GM11168 (cell line): Measurements from ENCODE around the gene GAA.

Experiments used
- in situ Hi-C: fragments of 300-500 bp; cut with MboI; formaldehyde crosslinking; loops from one replicate; pipeline ENCODE4 v1.12.0; 2022; ENCODE audit warnings: low sequenced_read_pairs; ENCODE audit not compliant: unreplicated experiment

Gene GAA

DNA sequence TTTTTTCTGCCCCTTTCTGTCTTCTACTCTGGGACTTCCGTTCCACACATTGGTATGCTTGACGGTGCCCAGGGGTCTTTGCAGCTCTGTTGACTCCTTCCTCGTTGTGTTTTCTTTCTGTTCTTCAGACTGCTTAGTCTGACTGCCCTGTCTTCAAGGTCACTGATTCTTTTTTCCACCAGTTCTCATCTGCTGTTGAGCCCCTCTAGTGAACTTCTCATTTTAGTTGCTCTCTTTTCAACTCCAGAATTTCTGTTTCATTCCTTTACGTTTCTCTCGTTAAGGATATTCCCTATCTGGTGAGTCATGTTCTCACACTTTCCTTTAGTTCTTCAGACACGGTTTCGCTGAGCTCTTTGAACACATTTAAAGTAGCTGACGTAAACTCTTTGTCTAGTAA is 13.8 kb downstream of the GAA start:
- in situ Hi-C loops, result no loop called here

DNA sequence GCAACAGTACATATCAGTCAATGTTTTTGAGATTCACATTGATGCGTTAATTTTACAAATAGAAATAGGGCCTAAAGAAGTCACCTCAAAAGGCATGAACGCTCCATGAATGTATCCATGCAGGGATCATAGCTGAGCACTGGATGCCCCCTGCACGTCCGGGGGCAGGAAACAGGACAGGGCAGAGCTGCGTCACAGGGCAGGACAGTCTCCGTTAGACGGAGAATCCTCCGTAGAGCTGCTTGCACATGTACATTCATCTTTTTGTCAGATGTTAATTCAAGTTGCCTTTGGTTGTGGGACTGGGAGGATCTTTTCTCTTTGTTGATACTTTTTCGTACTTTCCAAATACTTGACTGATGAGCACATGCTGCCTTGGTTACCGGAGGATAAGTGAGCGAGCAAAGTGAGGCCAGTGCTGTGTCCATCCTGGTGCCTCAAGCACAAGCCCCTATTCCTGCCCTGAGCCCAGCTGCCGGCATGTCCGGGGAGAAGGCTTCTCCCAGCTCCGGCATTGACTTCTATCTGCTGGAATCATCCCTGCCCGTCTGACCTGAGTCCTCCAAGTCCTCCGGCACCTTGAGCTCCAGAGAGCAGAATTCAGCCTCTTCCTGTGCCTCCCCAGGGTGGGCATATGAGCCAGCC is 15.0 kb downstream of the GAA start:
- in situ Hi-C loops, result no loop called here

DNA sequence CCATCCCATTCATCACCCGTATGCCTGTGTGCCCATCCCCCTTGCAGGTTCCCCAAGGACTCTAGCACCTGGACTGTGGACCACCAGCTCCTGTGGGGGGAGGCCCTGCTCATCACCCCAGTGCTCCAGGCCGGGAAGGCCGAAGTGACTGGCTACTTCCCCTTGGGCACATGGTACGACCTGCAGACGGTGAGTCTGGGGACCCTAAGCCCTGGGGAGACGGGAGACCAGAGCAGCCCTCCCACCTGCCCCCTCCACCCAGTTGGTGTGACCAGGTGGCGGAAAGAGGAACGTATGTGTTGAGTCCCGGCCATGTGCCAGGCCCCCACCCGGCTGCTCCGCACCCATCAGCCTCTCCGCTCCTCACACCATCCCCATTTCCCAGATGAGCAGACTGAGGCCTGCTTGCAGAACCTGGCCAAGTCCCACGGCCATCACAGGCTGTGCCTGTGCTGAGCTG is 15.6 kb downstream of the GAA start:
- in situ Hi-C loops, result no loop called here

DNA sequence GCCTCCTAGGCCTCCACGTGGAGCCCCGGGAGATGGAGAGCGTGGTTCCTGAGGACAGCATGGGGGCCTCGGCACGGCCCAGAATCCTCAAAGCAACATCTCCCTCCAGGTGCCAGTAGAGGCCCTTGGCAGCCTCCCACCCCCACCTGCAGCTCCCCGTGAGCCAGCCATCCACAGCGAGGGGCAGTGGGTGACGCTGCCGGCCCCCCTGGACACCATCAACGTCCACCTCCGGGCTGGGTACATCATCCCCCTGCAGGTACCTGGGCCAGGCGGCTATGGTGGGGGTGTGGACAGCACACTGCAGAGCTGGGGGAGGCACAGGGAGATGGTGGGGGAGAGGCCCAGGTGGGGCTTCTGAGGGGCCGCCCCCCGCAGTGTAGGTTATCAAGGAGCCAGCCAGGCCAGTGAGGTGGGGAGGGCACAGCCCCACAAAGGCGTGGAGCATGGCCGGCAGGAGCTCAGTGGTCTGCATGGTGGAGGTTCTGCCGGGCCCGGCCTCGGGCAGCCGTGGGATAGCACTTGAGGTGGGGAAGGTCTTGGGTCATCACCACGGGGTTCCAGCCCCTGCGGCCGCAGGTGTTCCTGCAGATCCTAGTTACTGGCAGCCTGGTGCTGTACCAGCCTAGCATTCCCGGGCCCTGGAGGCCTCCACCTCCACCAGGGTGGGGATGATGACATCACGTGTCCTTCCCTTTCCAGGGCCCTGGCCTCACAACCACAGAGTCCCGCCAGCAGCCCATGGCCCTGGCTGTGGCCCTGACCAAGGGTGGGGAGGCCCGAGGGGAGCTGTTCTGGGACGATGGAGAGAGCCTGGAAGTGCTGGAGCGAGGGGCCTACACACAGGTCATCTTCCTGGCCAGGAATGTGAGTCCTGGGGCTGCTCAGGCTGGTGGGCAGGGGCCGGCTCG is 16.4 kb downstream of the GAA start:
- in situ Hi-C loops, result no loop called here

DNA sequence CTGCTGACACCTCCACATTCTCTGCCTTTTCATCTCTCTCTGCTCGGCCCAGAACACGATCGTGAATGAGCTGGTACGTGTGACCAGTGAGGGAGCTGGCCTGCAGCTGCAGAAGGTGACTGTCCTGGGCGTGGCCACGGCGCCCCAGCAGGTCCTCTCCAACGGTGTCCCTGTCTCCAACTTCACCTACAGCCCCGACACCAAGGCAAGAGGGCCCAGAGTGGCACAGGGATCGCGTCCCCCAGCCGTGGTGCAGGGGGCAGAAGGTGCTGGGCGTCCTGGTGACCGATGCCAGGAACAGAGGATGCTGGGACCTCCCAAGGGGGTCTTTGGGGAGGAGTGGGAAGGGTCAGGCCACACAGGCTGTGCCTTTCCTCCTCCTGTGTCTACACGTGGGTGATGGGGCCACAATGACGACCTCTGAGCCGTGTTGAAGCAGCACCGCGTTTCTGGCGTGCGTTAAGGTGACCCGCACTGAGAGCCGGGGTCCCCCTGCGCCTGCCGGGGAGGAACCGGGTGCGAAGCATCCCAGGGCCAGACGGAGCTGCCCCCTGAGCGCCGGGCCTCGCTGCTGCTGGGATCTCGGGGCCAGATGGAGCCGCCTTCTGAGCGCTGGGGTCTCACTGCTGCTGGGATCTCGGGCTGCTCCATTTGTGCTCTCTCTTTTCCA is 17.4 kb downstream of the GAA start:
- in situ Hi-C loops, result no loop called here

DNA sequence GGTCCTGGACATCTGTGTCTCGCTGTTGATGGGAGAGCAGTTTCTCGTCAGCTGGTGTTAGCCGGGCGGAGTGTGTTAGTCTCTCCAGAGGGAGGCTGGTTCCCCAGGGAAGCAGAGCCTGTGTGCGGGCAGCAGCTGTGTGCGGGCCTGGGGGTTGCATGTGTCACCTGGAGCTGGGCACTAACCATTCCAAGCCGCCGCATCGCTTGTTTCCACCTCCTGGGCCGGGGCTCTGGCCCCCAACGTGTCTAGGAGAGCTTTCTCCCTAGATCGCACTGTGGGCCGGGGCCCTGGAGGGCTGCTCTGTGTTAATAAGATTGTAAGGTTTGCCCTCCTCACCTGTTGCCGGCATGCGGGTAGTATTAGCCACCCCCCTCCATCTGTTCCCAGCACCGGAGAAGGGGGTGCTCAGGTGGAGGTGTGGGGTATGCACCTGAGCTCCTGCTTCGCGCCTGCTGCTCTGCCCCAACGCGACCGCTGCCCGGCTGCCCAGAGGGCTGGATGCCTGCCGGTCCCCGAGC is 17.9 kb downstream of the GAA start:
- in situ Hi-C loops, result no loop called here

DNA sequence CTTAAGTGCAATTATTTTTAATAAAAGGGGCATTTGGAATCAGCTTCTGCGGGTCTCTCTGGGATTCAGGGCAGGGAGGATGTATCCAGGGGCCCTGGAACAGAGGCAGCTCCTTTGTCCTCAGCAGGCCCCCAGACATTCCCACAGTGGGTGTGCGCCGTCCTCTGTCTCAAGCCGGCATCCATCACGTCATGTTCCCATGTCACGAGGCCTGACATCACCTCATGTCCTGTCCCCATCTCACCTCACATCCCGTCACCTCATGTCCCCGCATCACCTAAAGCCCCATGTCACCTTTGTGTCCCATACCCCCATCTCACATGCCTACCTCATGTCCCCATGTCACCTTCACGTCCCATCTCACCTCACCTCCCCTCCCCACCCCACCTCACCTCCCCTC is 18.5 kb downstream of the GAA start:
- in situ Hi-C loops, result no loop called here

DNA sequence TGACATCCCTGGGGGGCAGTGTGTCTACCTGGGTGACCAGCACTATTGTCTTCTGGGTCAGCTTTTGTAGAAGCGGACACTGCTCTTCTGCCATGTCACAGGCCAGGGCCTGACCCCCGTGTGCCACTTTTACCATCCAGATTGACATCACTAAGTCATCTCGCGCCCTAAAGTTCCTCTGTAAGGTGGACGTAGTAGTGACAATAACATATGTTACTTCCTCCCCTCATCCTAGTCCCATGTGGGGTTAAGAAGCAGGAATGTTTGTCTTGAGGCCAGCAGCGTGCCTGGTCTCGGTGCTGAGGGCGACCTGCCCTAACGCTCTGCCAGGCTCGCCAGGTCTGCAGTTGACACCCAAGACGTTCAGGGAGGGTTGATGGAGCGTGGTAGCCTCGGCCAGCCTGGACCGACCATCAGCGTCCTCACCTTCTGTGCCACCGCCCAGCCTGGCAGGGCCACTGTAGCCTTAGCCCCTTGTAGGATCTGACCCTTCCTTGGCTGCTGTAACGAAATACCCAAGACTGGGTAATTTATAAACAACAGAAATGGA is 20.7 kb downstream of the GAA start:
- in situ Hi-C loops, result no loop called here

DNA sequence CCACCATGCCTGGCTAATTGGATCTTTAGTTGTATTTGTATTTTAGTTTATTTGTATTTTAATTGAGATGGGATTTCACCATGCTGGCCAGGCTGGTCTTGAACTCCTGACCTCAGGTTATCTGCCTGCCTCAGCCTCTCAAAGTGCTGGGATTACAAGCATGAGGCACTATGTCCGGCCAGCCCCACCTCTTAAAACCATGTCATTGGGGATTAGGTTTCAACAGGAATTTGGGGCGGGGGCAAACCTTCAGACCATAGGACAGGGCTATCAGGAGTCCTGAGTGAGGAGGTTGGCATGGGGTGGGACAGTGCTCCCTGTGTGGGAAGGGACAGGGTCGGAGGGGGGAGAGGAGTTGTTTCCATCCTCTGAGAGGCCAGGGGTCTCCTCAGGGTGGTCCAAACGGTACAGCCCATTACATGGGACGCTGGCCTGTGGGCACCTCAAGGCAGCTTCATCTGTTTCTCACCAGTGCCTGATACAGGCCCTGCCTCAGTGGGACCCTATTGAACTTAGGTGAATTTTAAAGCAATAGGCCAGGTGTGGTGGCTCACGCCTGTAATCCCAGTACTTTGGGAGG is 21.6 kb downstream of the GAA start:
- in situ Hi-C loops, result no loop called here

DNA sequence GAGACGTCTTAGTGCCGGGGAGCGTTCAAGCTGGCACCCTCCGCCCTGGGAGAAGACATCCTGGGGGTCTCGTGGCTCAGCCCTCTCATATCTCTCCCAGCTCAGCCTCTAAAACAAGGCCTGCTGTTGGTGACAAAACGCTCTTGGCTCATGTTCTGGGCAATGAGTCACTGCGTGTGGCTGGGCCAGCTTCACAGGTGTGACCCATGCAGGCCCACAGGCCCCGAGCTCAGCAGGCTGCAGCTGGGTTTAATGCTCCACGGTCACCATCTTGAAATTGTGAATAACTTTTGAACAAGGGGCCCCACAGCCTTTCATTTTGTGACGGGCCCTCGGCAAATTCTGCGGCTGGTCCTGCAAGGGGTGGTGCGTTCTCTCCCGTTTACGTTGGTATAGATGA is 22.4 kb downstream of the GAA start:
- in situ Hi-C loops, result no loop called here

DNA sequence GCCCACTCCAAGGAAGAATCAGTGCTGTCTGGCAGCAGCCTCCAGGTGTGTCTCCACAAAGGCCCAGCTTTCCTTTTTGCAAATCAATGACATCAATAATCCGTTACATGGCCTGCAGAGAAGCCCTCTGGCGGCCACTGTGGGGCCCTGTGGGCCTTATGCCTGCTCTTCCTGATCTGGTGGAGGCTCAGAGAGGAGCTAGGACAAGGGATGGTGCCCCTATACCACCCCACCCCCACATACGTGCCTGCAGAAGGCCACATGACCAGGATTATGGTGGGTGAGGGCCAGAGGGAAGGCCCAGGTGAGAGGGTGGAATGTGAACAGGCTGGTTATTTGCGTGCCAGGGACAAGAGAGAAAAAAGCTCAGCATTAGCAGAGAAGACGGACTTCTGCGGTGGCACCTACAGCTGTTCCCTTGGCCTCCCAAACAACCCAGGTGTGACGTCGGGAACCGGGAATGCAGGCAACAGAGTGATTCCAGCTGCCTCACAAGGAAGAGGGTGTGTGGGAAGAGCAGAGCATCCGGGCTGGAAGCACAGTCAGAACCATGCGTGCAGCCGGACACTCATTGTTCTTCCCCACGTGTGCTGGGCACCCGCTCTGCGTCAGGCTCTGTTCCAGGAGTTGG is 23.1 kb downstream of the GAA start:
- in situ Hi-C loops, result no loop called here

DNA sequence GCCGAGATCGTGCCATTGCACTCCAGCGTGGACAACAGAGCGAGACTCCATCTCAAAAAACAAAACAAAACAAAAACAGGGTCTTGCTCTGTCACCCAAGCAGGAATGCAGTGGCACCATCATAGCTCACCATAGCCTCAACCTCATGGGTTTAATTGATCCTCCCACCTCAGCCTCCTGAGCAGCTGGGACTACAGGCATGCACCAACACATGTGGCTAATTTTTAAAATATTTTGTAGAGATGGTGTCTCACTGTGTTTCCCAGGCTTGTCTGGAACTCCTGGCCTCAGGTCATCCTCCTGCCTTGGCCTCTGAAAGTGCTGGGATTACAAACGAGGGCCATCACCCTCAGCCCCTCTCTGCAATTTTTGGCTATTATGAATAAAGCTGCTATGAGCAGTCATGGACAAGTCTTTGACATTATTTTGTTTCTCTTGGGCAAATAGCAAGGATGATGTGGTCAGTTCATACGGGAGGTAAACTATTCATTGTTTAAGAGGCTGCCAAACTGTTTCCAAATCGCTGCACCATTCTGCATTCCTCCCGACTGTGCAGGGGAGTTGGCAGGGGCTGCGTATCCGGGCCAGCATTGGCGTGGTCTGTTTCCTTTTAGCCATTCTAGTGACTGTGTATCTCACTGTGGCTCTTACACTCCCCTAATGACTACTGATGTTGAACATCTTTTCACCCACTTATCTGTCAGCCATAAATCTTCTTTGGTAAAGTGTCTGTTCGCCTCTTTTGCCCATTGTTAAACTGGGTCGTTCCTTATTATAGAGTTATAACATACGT is 24.5 kb downstream of the GAA start:
- in situ Hi-C loops, result no loop called here

DNA sequence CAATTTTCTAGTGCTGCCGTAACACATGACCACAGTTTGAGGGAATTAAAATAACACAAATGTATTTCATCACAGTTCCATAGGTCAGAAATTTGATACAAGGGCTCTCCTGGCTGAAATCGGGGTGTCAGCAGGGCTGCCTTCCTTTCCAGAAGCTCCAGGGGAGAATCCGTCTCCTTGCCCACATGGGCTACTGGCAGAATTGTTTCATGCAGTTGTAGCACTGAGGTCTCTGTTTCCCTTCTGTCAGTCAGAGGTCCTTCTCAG is 25.0 kb downstream of the GAA start:
- in situ Hi-C loops, result no loop called here

DNA sequence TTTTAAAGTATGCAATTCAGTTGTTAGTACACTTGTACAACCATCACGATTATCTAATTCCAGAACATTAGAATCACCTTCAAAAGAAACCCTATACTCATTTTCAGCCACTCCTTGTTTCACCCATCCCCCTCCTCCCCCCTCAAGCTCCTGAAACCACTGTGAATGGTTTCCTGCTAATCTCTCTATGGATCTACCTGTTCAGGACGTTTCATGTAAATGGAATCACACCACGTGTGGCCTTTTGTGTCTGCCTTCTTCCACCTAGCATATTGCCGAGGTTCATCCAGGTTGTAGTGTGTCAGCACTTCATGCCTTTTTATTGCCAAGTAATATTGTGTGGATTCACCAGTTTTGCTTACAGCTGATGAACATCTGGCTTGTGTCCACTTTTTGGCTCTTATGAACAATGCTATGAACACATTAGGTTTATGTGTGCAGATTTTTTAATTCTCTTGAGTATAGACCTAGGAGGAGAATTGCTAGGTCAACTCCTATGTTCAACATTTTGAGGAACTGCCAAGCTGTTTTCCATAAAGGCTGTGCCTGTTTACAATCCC is 27.7 kb downstream of the GAA start:
- in situ Hi-C loops, result no loop called here

DNA sequence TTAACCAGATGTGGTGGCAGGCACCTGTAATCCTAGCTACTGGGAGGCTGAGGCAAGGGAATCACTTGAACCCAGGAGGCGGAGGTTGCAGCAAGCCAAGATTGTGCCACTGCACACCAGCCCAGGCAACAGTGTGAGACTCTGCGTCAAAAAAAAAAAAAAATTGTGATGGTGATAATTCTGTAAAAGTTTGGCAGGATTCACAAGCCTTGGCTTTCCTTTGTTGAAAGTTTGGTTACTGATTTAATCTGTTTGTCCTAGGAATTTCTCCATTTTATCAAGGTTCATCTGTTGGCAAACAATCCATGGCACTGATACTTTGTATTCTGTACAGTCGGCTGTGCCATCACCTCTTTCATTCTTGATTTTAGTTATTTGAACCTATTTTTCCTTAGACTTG is 29.6 kb downstream of the GAA start:
- in situ Hi-C loops, result no loop called here

DNA sequence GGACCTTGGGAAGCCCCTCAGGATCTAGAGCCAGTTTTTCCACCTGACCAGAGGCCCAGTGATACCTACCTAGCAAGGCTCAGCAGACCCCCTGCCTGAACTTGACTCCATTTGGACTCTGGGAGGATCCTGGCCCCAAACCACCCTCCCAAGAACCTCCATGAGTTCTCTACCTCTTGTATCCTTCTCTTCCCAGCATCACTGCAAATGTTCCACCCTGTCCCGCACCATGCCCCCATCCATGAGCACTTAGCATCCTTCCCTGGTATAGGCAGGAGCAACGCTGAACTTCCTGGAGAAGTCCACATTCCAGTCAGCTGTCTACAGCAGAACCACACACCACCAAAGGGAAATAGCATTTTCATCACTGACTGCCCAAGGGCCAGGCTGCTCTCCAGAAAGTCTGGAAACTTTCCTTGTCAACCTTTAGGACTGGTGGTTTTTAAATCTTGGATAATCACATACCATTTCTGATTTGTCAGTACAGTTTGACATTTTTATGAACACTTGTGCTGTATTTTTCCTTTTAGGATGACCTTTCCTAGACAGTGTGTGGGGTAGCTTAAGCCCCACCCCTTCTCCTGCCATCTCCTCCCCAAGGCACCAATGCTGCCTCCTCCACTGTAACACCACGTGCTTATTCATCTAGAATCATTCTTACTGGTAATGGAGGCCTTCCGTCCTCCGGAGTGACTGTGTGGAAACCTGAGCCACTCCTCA is 31.7 kb downstream of the GAA start:
- in situ Hi-C loops, result no loop called here

DNA sequence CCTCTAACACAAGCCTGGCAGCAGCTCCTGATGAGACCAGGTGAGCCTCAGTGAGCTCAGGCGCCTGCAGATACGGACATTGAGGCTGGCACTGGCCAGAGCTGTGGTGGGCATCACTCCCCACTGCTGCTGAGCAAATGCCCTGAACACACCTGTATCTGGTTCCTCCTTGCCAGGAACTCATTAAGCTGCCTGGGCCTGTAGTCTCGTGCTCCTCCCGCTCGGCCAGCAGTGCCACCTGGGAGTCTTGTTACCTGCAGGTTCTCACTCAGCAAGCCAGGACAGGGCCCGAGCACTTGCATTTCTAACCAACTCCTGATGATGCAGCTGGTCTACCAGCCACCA is 32.2 kb downstream of the GAA start:
- in situ Hi-C loops, result no loop called here

DNA sequence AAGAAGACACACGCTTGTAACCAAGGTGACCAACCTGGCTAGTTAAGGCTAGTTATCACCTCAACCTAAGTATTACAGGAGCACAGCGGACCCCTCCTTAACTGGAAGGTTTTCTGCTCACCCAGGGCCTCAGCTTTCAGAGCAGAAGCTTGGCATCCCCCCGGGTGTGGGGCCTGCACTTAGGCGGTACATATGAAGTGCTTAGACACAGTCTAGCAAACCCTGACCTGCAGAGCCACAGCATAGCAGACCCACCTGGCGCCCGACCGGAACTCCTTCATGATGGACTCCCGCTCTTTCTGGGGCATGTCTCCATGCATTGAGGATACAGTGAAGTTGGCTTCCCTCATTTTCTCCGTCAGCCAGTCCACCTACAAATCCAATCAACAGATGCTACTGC is 35.8 kb downstream of the GAA start:
- in situ Hi-C loops, result no loop called here
